CD8-positive, alpha-beta memory T cell (primary cell): Measurements from ENCODE around the gene LORICRIN. TPM values are rescaled to one million over a fixed set of nuclear protein-coding genes. Genes with fewer than 3 reads are reported as not detected.
"Not testable (repeated sequence)": the region's sequence is repeated elsewhere in the genome, so short reads cannot be mapped to it uniquely, and the experiment has no call there.

Source experiments
- CTCF ChIA-PET: fragments of 350-600 bp; sonication (Branson Sonifier 250); formaldehyde crosslinking; loops from one replicate; lab custom pipeline; 2021; ENCODE audit warnings: antibody characterized with exemption; lab: Charles Lee
- POLR2A ChIA-PET: fragments of 350-600 bp; sonication (Branson Sonifier 250); formaldehyde crosslinking; loops from one replicate; lab custom pipeline; 2021; ENCODE audit warnings: antibody characterized with exemption; lab: Charles Lee
- DNase-seq, 5 donors: peaks; one replicate each; pipeline versions ENCODE4 v3.0.0 to v3.0.0-alpha.2; 2020 to 2022; ENCODE audit warnings: mixed read lengths in 1 of 5
- H3K27ac ChIP-seq: one replicate; pipeline ENCODE4 v1.7.0; 2013; ENCODE audit warnings: low read depth, mild to moderate bottlenecking, low read length, moderate library complexity
- H3K27me3 ChIP-seq: 2 replicates; pipeline ENCODE4 v1.7.0; 2013; ENCODE audit warnings: low read length, mild to moderate bottlenecking; ENCODE audit not compliant: insufficient read depth, poor library complexity, severe bottlenecking
- H3K36me3 ChIP-seq: 2 replicates; pipeline ENCODE4 v1.7.0; 2013; ENCODE audit warnings: mild to moderate bottlenecking, low read length, moderate library complexity; ENCODE audit not compliant: insufficient read depth
- H3K4me1 ChIP-seq: 2 replicates; pipeline ENCODE4 v1.7.0; 2013; ENCODE audit warnings: mild to moderate bottlenecking, low read length, moderate library complexity; ENCODE audit not compliant: insufficient read depth
- H3K4me3 ChIP-seq: 2 replicates; pipeline ENCODE4 v1.7.0; 2013; ENCODE audit warnings: mild to moderate bottlenecking, low read length
- H3K9me3 ChIP-seq: 2 replicates; pipeline ENCODE4 v1.7.0; 2013; ENCODE audit warnings: mild to moderate bottlenecking, low read length
- H3K27ac Mint-ChIP-seq, 8 donors: one replicate each; pipeline ENCODE4 v1.8.0; 2020 to 2021; ENCODE audit warnings: mixed read lengths in 8 of 8, mild to moderate bottlenecking in 6 of 8, inconsistent platforms in 3 of 8, moderate library complexity in 3 of 8
- H3K27me3 Mint-ChIP-seq, 2 donors: one replicate each; pipeline ENCODE4 v1.8.0; 2020 to 2021; ENCODE audit warnings: mixed read lengths in 2 of 2, mild to moderate bottlenecking in 1 of 2, moderate library complexity in 1 of 2
- H3K36me3 Mint-ChIP-seq, 3 donors: one replicate each; pipeline ENCODE4 v1.8.0; 2020 to 2021; ENCODE audit warnings: mixed read lengths in 3 of 3, inconsistent platforms in 1 of 3, mild to moderate bottlenecking in 1 of 3
- H3K4me1 Mint-ChIP-seq, 3 donors: one replicate each; pipeline ENCODE4 v1.8.0; 2020 to 2021; ENCODE audit warnings: mixed read lengths in 3 of 3, inconsistent platforms in 1 of 3, mild to moderate bottlenecking in 1 of 3
- H3K4me3 Mint-ChIP-seq, 7 donors: one replicate each; pipeline ENCODE4 v1.8.0; 2020 to 2021; ENCODE audit warnings: mixed read lengths in 7 of 7, mild to moderate bottlenecking in 6 of 7, moderate library complexity in 4 of 7, inconsistent platforms in 2 of 7
- H3K9me3 Mint-ChIP-seq, 5 donors: one replicate each; pipeline ENCODE4 v1.8.0; 2020 to 2022; ENCODE audit warnings: mixed read lengths in 5 of 5, mild to moderate bottlenecking in 3 of 5, moderate library complexity in 2 of 5, inconsistent platforms in 1 of 5
- polyA plus RNA-seq: library from polyadenylated mRNA; unstranded; fragments of 300-500 nt; fragmentation: Illumina TruSeq; gene quantifications from one replicate; pipeline ENCODE4 v1.2.3, GENCODE V29; 2021
- total RNA-seq, 2 experiments: library from RNA; stranded (reverse); gene quantifications; one replicate each; pipeline ENCODE4 v1.2.3, GENCODE V29; 2021

The LORICRIN gene
- total and polyA plus RNA-seq, 3 experiments from 2014 or later: not detected

DNA sequence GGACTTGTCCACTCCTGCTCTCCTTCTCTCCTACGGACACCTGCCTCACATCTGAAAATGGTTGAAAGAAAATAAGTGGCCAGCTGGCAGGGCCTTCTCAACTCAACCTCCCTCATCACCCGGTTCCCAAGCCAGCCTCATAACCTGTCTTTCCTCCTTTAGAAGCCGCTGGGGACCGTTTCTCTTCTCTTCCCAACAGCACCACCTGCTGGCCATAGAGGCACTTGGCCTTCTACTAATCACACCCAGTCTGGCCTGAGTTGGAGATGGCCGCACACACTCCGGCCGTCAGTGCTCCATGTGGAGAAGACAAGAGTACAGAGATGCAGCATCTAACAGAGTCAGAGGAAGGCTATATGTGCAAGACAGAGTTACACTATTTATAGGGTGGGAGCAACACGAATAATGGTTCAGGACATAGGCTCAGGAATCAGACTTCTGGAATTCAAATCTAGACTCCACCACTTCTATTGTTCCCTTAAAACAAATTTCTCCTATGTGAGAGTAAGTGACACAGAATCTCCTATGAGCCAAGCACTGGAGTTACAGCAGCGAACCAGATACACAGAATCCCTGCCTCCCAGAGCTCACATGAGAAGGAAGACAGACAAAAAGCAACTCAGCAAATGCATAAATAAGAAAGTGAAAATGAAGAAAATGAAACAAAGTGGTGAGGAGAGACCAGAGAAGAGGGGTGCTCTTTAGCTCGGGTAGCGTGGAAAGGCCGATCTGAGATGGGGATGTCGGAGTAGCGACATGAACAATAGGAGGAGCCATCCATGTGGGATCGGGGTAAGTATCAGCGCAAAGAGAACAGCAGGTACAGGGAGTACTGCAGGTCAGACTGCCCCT, 36.2 kb upstream of the LORICRIN start:
- H3K4me3 Mint-ChIP-seq, H3K36me3 Mint-ChIP-seq, H3K27ac Mint-ChIP-seq, H3K9me3 Mint-ChIP-seq, H3K9me3 ChIP-seq, H3K4me3 ChIP-seq, H3K36me3 ChIP-seq, H3K27ac ChIP-seq, H3K4me1 Mint-ChIP-seq, H3K27me3 ChIP-seq, POLR2A ChIA-PET, H3K4me1 ChIP-seq: not testable (repeated sequence)
- H3K27me3 Mint-ChIP-seq: peaks cover 15 to 44% of the 10 kb centered on the region in 2 donors
- CTCF ChIA-PET: interaction anchor here (1.2 kb wide), 1 partner anchor 15 kb away, joined by 3 read pairs; no protein-coding TSS in a partner anchor
- peak in 4 of 5 donors; percentile 9 to 29 (median 18) for DNase-seq

DNA sequence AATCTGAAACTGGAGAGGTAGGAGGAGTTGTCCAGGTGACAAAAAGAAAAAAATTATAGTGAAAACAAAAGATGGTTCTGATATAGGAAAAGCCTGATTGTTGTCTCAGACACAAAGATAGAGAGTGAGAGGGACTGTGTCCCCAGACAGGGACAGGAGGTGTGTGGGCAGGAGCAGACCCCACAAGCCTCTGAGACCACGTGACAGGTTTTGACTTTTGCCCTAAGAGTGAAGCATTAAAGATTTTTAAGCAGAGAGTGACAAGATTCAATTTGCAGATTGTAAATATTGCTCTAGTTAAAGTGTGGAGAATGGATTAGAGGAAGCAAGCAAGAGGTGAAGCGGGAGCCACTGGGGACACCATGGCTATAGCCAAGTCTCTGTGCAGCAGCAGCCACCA, 31.7 kb upstream of the LORICRIN start:
- peaks cover 0 to 3% (median 3%) of the 10 kb centered on the region in 3 donors for H3K4me1 Mint-ChIP-seq
- no peak overlapping the region for H3K27ac ChIP-seq
- ChIA-PET CTCF (no interaction called here), POLR2A (no interaction called here)
- no peaks in the 10 kb centered on the region for H3K36me3 ChIP-seq
- peaks cover 13 to 39% of the 10 kb centered on the region in 2 donors for H3K27me3 Mint-ChIP-seq
- no peak overlapping the region for H3K27ac Mint-ChIP-seq
- no peaks in the 10 kb centered on the region for H3K9me3 ChIP-seq
- H3K36me3 Mint-ChIP-seq: no peaks in the 10 kb centered on the region
- no peaks in the 10 kb centered on the region for H3K9me3 Mint-ChIP-seq
- H3K27me3 ChIP-seq: no peaks in the 10 kb centered on the region
- no peak overlapping the region for H3K4me3 Mint-ChIP-seq
- no peaks in the 10 kb centered on the region for H3K4me1 ChIP-seq
- no peak for DNase-seq
- no peak overlapping the region for H3K4me3 ChIP-seq

DNA sequence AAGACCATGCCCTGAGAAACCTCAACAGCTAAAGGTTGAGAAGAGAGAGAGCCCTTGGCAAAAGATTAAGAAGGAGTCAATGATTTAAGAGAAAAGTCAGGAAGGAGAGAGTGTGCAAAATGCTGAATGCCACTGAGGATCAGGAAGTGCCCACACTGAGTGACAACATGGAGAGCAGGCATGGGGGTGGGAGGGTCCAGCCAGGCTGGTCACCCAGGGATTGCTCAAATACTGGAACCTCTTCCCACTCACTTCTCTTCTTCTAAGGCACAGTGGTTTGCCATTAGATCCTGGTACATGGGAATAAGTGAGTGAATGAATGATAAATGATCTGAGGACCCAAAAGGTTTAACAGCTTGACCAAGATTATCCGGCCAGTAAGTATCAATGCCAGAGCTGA, 31.0 kb upstream of the LORICRIN start:
- H3K36me3 Mint-ChIP-seq: no peaks in the 10 kb centered on the region
- POLR2A ChIA-PET: no interaction called here
- DNase-seq: no peak
- H3K4me1 Mint-ChIP-seq: no peaks in the 10 kb centered on the region
- H3K4me3 Mint-ChIP-seq: no peak overlapping the region
- CTCF ChIA-PET: interaction anchor here (2.0 kb wide), 1 partner anchor 8 kb away, joined by 8 read pairs; no protein-coding TSS in a partner anchor
- H3K9me3 Mint-ChIP-seq: no peaks in the 10 kb centered on the region
- Histone ChIP-seq H3K27me3 (no peaks in the 10 kb centered on the region), H3K9me3 (no peaks in the 10 kb centered on the region), H3K4me3 (no peak overlapping the region), H3K4me1 (no peaks in the 10 kb centered on the region), H3K27ac (no peak overlapping the region), H3K36me3 (no peaks in the 10 kb centered on the region)
- peaks cover 11 to 38% of the 10 kb centered on the region in 2 donors for H3K27me3 Mint-ChIP-seq
- no peak overlapping the region for H3K27ac Mint-ChIP-seq

DNA sequence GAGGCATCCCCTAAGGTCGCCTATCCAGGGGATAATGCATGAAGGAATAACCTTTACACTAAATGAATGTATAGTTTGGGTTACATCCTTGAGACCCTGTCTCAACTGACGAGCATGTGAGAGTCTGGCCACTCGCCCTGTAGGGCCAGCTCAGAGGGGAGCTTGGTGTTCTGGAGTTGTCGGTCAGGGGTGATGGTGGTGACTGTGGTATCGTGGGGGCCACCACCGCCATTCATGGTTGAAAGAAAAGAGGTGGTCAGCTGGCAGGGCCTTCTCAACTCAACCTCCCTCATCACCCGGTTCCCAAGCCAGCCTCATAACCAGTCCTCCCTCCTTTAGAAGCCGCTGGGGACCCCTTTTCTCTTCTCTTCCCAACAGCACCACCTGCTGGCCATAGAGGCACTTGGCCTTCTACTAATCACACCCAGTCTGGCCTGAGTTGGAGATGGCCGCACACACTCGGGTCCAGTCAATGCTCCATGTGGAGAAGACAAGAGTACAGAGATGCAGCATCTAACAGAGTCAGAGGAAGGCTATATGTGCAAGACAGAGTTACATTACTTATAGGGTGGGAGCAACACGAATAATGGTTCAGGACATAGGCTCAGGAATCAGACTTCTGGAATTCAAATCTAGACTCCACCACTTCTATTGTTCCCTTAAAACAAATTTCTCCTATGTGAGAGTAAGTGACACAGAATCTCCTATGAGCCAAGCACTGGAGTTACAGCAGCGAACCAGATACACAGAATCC, 30.2 kb upstream of the LORICRIN start:
- H3K4me1 ChIP-seq, H3K4me1 Mint-ChIP-seq, H3K27me3 ChIP-seq, H3K4me3 Mint-ChIP-seq, POLR2A ChIA-PET, DNase-seq, H3K4me3 ChIP-seq, H3K36me3 ChIP-seq, H3K27ac Mint-ChIP-seq, H3K9me3 Mint-ChIP-seq, H3K27ac ChIP-seq, H3K36me3 Mint-ChIP-seq, H3K9me3 ChIP-seq: not testable (repeated sequence)
- CTCF ChIA-PET: interaction anchor here (2.0 kb wide), 1 partner anchor 9 kb away, joined by 8 read pairs; no protein-coding TSS in a partner anchor
- H3K27me3 Mint-ChIP-seq: peaks cover 11 to 30% of the 10 kb centered on the region in 2 donors

DNA sequence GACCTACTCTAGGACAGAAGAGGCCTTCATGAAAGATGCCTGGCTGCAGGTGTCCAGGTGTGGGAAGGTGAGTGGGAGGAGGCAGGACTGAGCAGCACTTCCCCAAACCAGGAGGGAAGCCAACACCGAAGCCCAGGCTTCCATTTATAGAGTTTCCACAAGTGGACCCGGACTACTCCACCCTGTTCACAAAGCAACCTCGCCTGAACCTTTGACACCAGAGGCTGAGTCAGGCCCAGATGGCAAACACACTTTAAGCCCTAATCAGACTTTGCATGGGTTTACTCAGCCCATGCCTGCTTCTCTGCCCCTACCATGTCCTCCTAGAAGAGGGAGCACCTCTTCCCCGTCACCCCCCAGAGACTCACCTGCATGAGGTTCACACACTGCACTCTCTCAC, 28.1 kb upstream of the LORICRIN start:
- H3K4me1 ChIP-seq: no peaks in the 10 kb centered on the region
- no peak overlapping the region for H3K27ac ChIP-seq
- H3K4me3 Mint-ChIP-seq: no peak overlapping the region
- no peaks in the 10 kb centered on the region for H3K36me3 Mint-ChIP-seq
- CTCF ChIA-PET: no interaction called here
- H3K27me3 Mint-ChIP-seq: peaks cover 17 to 34% of the 10 kb centered on the region in 2 donors
- H3K9me3 Mint-ChIP-seq: no peaks in the 10 kb centered on the region
- H3K27ac Mint-ChIP-seq: no peak overlapping the region
- no peaks in the 10 kb centered on the region for H3K9me3 ChIP-seq
- POLR2A ChIA-PET: no interaction called here
- no peaks in the 10 kb centered on the region for H3K36me3 ChIP-seq
- H3K27me3 ChIP-seq: no peaks in the 10 kb centered on the region
- no peak overlapping the region for H3K4me3 ChIP-seq
- DNase-seq: no peak
- no peaks in the 10 kb centered on the region for H3K4me1 Mint-ChIP-seq

DNA sequence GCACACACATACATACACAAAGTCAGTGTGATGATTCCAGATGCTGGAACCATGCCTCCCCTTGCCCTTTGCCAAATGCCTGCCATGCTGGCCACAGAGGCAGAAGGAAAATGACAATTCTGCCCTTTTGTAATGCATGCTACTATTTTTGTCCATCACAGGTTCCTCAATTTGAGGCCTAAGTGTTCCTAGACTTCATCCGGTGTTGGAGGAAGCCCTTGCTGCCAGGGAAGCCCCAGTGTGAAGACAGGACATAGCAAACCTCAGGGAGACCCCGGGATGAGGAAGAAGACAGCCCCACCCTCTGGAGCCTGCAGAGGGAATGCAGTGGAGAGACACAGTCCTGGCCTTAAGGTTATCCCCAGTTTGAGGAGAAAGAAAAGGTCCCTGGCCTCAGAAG, 27.7 kb upstream of the LORICRIN start:
- no peaks in the 10 kb centered on the region for H3K4me1 ChIP-seq
- POLR2A ChIA-PET: no interaction called here
- CTCF ChIA-PET: no interaction called here

DNA sequence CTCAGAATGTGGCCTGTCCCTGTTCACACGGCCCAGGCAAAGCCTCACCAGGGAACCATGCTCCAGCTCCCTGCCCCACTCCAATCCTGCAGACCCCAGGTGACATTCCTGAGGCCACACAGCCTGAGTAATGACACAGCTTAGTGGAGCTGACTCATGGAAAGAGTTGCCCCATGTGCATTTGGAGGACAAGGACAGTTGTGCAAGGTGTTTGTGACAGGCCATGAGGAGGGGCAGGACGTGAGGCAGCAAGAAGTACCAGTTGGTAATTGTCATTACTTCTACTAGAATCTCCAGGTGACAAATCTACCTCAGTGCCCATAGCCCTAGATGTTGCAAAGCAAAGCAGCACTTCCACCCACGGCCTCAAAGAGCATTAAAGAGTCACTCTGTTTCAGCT, 26.9 kb upstream of the LORICRIN start:
- no peaks in the 10 kb centered on the region for H3K9me3 Mint-ChIP-seq
- POLR2A ChIA-PET: no interaction called here
- CTCF ChIA-PET: no interaction called here

More for the DNA sequence above, 27.7 kb upstream of the LORICRIN start:
- Mint-ChIP-seq H3K36me3 (no peaks in the 10 kb centered on the region), H3K27ac (no peak overlapping the region), H3K4me1 (no peaks in the 10 kb centered on the region), H3K27me3 (peaks cover 17 to 34% of the 10 kb centered on the region in 2 donors), H3K9me3 (no peaks in the 10 kb centered on the region), H3K4me3 (no peak overlapping the region)
- H3K9me3 ChIP-seq: no peaks in the 10 kb centered on the region
- H3K4me3 ChIP-seq: no peak overlapping the region
- H3K27ac ChIP-seq: no peak overlapping the region
- no peak for DNase-seq
- H3K36me3 ChIP-seq: no peaks in the 10 kb centered on the region
- H3K27me3 ChIP-seq: no peaks in the 10 kb centered on the region

DNA sequence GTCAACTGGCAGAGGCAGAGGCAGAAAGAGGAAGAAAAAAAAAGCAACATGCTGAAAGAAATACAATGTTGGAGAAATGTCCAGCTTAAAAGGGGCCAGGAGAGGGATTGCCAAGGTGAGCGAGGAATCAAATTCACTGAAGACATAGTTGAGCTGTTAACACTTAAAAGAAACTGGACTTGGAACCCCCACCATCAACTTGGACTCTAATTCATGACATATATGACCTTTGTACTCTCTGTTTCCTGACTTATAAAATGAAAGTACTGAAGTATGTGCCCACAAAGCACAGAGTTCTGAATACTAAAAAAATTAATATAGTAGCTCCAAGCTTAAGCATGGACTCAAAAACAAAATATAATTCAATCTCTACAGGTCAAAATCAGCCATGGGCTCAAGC, 26.0 kb upstream of the LORICRIN start:
- Mint-ChIP-seq H3K4me1 (no peaks in the 10 kb centered on the region), H3K27ac (no peak overlapping the region), H3K36me3 (no peaks in the 10 kb centered on the region), H3K9me3 (no peaks in the 10 kb centered on the region), H3K27me3 (peaks cover 19 to 34% of the 10 kb centered on the region in 2 donors), H3K4me3 (no peak overlapping the region)
- Histone ChIP-seq H3K4me3 (no peak overlapping the region), H3K36me3 (no peaks in the 10 kb centered on the region), H3K9me3 (no peaks in the 10 kb centered on the region), H3K27ac (no peak overlapping the region), H3K27me3 (no peaks in the 10 kb centered on the region), H3K4me1 (no peaks in the 10 kb centered on the region)
- DNase-seq: no peak
- ChIA-PET POLR2A (no interaction called here), CTCF (interaction anchor here (1.4 kb wide), 1 partner anchor 13 kb away, joined by 3 read pairs; no protein-coding TSS in a partner anchor)

More for the DNA sequence above, 26.9 kb upstream of the LORICRIN start:
- no peak overlapping the region for H3K4me3 ChIP-seq
- Mint-ChIP-seq H3K4me3 (peak overlapping the region in 1 of 7 donors; percentile 14), H3K4me1 (no peaks in the 10 kb centered on the region), H3K27ac (no peak overlapping the region), H3K27me3 (peaks cover 17 to 34% of the 10 kb centered on the region in 2 donors), H3K36me3 (no peaks in the 10 kb centered on the region)
- H3K36me3 ChIP-seq: no peaks in the 10 kb centered on the region
- H3K4me1 ChIP-seq: no peaks in the 10 kb centered on the region
- H3K27me3 ChIP-seq: no peaks in the 10 kb centered on the region
- no peak overlapping the region for H3K27ac ChIP-seq
- no peak for DNase-seq
- no peaks in the 10 kb centered on the region for H3K9me3 ChIP-seq
